ENCODE data around the gene THOC6. TPM values are rescaled to one million over a fixed set of nuclear protein-coding genes. Genes with fewer than 3 reads are reported as not detected.
A peak's percentile ranks its signal among the peaks of the same experiment; 100 is the strongest.

THOC6 gene
- total RNA-seq, 2 donors from 2014 or later = 45.8 to 52.4 TPM

DNA sequence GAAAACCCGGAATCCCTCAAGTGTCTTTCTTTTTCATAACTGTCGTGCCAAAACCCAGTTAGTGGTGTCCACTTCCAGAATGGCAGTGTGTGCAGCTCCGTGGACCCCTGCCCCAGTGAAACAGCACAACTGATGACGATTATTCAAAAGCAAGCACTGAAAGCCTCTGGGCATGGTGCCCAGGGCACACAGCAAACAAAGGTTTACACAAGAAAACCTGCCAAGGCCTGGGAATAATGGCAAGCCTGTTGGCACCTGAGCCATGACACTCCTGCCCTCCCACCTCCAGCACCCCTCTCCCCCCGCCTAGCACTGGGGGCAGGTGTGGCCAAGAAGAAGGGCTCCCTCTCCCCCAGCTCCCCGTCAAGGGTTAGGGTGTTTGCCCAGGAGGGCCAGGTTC, 46.4 kb upstream of the THOC6 start:
- WGBS, 2 experiments (ENCODE audit: insufficient coverage in 1 of 2, insufficient read length in 1 of 2) = 93 to 95% methylated on average over 5 to 6 of the region's 6 CpGs
- no peaks in the 10 kb centered on the region for H3K27me3 Mint-ChIP-seq (ENCODE audit: insufficient read depth)
- no peak for TF ChIP-seq CTCF (conservative IDR thresholded peaks at IDR 0.05)
- H3K36me3 Mint-ChIP-seq (ENCODE audit: low read depth) = peaks cover 10% of the 10 kb centered on the region
- H3K36me3 ChIP-seq (ENCODE audit: control insufficient read depth, insufficient read depth, low read length) = peaks cover 29% of the 10 kb centered on the region
- peaks cover 19% of the 10 kb centered on the region for H3K4me1 Mint-ChIP-seq
- H3K4me1 ChIP-seq (ENCODE audit: control insufficient read depth, insufficient read depth, low read length) = peaks cover 3% of the 10 kb centered on the region
- H3K9me3 ChIP-seq (ENCODE audit: control insufficient read depth, low read length) = no peaks in the 10 kb centered on the region
- no peaks in the 10 kb centered on the region for H3K27me3 ChIP-seq (ENCODE audit: control insufficient read depth, insufficient read depth, low read length, poor library complexity, severe bottlenecking)
- no peak overlapping the region for H3K4me3 Mint-ChIP-seq
- no peak overlapping the region for H3K9ac ChIP-seq (ENCODE audit: extremely low read depth, low read length, poor library complexity, severe bottlenecking)
- DNase-seq = no peak
- no peak overlapping the region for H3K27ac ChIP-seq (ENCODE audit: low read depth, low read length)
- no peak overlapping the region for H3K27ac Mint-ChIP-seq
- H3K4me3 ChIP-seq (ENCODE audit: low read length) = no peak overlapping the region
- no peaks in the 10 kb centered on the region for H3K9me3 Mint-ChIP-seq

DNA sequence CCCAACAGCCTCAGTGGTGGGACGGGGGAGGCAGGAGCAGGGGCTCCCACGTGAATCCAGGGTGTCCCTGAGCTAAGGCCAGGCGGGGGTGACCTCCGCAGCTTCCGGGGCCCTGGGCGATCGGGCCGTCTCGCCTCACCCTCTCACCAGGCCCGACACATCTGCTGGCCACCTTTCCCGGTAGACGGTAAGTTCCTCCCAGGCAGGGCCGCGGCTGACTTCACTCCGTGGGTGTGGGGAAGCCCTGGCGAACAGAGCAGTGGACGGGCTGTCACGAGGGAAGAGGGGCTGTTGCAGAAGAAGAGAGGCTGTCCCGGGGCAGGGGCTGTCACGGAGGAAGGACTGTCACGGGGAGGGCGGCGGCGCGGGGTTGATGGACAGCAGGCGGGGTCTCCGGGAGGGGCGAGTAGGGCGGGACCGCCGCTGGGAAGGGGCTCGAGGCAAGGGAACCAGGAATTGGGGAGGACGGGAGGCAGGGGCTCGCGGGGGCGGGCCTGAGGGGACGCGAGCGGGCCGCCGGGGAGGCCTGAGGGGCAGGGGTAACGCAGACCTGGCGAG, 44.1 kb upstream of the THOC6 start:
- no peak overlapping the region for H3K27ac ChIP-seq (ENCODE audit: low read depth, low read length)
- peaks cover 6% of the 10 kb centered on the region for H3K36me3 Mint-ChIP-seq (ENCODE audit: low read depth)
- no peaks in the 10 kb centered on the region for H3K27me3 Mint-ChIP-seq (ENCODE audit: insufficient read depth)
- peak overlapping the region; percentile 77 for H3K4me3 Mint-ChIP-seq
- no peak for TF ChIP-seq CTCF (conservative IDR thresholded peaks at IDR 0.05)
- no peaks in the 10 kb centered on the region for H3K9me3 Mint-ChIP-seq
- WGBS, 2 experiments (ENCODE audit: insufficient coverage in 1 of 2, insufficient read length in 1 of 2) = 9 to 19% methylated on average over 8 to 43 of the region's 43 CpGs
- peak; percentile 83 for DNase-seq
- peaks cover 3% of the 10 kb centered on the region for H3K4me1 ChIP-seq (ENCODE audit: control insufficient read depth, insufficient read depth, low read length)
- peak overlapping the region; percentile 85 for H3K4me3 ChIP-seq (ENCODE audit: low read length)
- no peaks in the 10 kb centered on the region for H3K9me3 ChIP-seq (ENCODE audit: control insufficient read depth, low read length)
- H3K9ac ChIP-seq (ENCODE audit: extremely low read depth, low read length, poor library complexity, severe bottlenecking) = peak overlapping the region; percentile 67
- peaks cover 25% of the 10 kb centered on the region for H3K4me1 Mint-ChIP-seq
- H3K27me3 ChIP-seq (ENCODE audit: control insufficient read depth, insufficient read depth, low read length, poor library complexity, severe bottlenecking) = no peaks in the 10 kb centered on the region
- peaks cover 29% of the 10 kb centered on the region for H3K36me3 ChIP-seq (ENCODE audit: control insufficient read depth, insufficient read depth, low read length)
- H3K27ac Mint-ChIP-seq = peak overlapping the region; percentile 87

GRCh38 chr16:2980227-2981176, 43.3 kb upstream of the THOC6 start, which contains the start of gene PKMYT1:
TSS of gene PKMYT1 (minus strand) at chr16:2980446. CDS start at chr16:2979657, 789 bp downstream.
- peaks cover 3% of the 10 kb centered on the region for H3K4me1 ChIP-seq (ENCODE audit: control insufficient read depth, insufficient read depth, low read length)
- Mint-ChIP-seq H3K4me1 (peaks cover 25% of the 10 kb centered on the region), H3K9me3 (no peaks in the 10 kb centered on the region), H3K27me3 (ENCODE audit: insufficient read depth) (no peaks in the 10 kb centered on the region), H3K27ac (peak within 1 kb of the TSS; percentile 93), H3K4me3 (peak within 1 kb of the TSS; percentile 77), H3K36me3 (ENCODE audit: low read depth) (peaks cover 6% of the 10 kb centered on the region)
- no peaks in the 10 kb centered on the region for H3K9me3 ChIP-seq (ENCODE audit: control insufficient read depth, low read length)
- 4 to 11% methylated on average over 45 to 91 of the region's 91 CpGs for WGBS, 2 experiments (ENCODE audit: insufficient coverage in 1 of 2, insufficient read length in 1 of 2)
- peak within 1 kb of the TSS; percentile 67 for H3K9ac ChIP-seq (ENCODE audit: extremely low read depth, low read length, poor library complexity, severe bottlenecking)
- H3K36me3 ChIP-seq (ENCODE audit: control insufficient read depth, insufficient read depth, low read length) = peaks cover 24% of the 10 kb centered on the region
- no peak for TF ChIP-seq CTCF (conservative IDR thresholded peaks at IDR 0.05)
- H3K4me3 ChIP-seq (ENCODE audit: low read length) = peak within 1 kb of the TSS; percentile 85
- peak; percentile 95 for DNase-seq
- H3K27ac ChIP-seq (ENCODE audit: low read depth, low read length) = peak within 1 kb of the TSS; percentile 29
- H3K27me3 ChIP-seq (ENCODE audit: control insufficient read depth, insufficient read depth, low read length, poor library complexity, severe bottlenecking) = no peaks in the 10 kb centered on the region

All from endodermal cell (in vitro differentiated cells).